Uterus (tissue), 4 donors: ENCODE results near the gene PDE4D. TPM values are rescaled to one million over a fixed set of nuclear protein-coding genes. Genes with fewer than 3 reads are reported as not detected.

Experiments used
- DNase-seq, 2 donors: peaks; one replicate each; pipeline ENCODE4 v3.0.0-alpha.2; 2019 to 2020
- H3K27ac ChIP-seq, 2 donors: fragments of 200-600 bp; sonication (generic); 1 replicate in 1 of 2; 2 replicates in 1 of 2; pipeline ENCODE4 v1.5.1; 2016 to 2018
- H3K27me3 ChIP-seq, 2 donors: fragments of 200-600 bp; sonication (generic); one replicate each; pipeline ENCODE4 v1.5.1; 2018 to 2019; ENCODE audit warnings: control low read depth in 1 of 2
- H3K36me3 ChIP-seq, 2 donors: fragments of 200-600 bp; sonication (generic); one replicate each; pipeline ENCODE4 v1.5.1; 2019; ENCODE audit warnings: control low read depth in 1 of 2
- H3K4me1 ChIP-seq, 2 donors: fragments of 200-600 bp; sonication (generic); one replicate each; pipeline ENCODE4 v1.5.1; 2018 to 2019; ENCODE audit warnings: control low read depth in 1 of 2
- H3K4me3 ChIP-seq, 2 donors: fragments of 200-600 bp; sonication (generic); 1 replicate in 1 of 2; 2 replicates in 1 of 2; pipeline ENCODE4 v1.5.1; 2018 to 2019; ENCODE audit warnings: mild to moderate bottlenecking in 1 of 2
- H3K9me3 ChIP-seq, 2 donors: fragments of 200-600 bp; sonication (generic); one replicate each; pipeline ENCODE4 v1.5.1; 2019; ENCODE audit warnings: control low read depth in 1 of 2
- CTCF ChIP-seq, 4 experiments: fragments of 200-600 bp in 2 of 4; fragments of 450-650 bp in 2 of 4; sonication (generic) in 2 of 4; IDR thresholded peaks; one replicate each; pipeline ENCODE4 v1.5.1; 2016 to 2019; ENCODE audit warnings: antibody characterized with exemption in 4 of 4, mild to moderate bottlenecking in 2 of 4, moderate library complexity in 1 of 4
- POLR2A ChIP-seq, 2 donors: fragments of 450-650 bp; IDR thresholded peaks; one replicate each; pipeline ENCODE4 v1.6.1; 2016; ENCODE audit warnings: antibody characterized with exemption in 2 of 2, mild to moderate bottlenecking in 1 of 2, moderate library complexity in 1 of 2
- intact Hi-C: fragments of 100-400 bp; cut with DNase I; formaldehyde crosslinking; loops from one replicate; pipeline ENCODE4 v1.15.1; 2023; ENCODE audit warnings: low total_unique reads
- total RNA-seq, 4 donors: library from RNA; depleted of rRNA in 3 of 4; stranded (reverse); fragments of >200 nt in 3 of 4; gene quantifications; one replicate each; pipeline versions ENCODE4 v1.1.0 to v1.2.4, GENCODE V29; 2014 to 2023
- donor health status: DM: yes; HTN: yes; CAD: no.

The PDE4D gene
- total RNA-seq, 4 donors from 2014 or later: 27.1 to 77.0 (median 45.8) TPM

GRCh38 chr5:59198365-59198764 is 695.2 kb downstream of the PDE4D start:
- H3K9me3 ChIP-seq: no peaks in the 10 kb centered on the region
- H3K27ac ChIP-seq: no peak overlapping the region
- intact Hi-C loops: no loop called here
- H3K27me3 ChIP-seq: no peaks in the 10 kb centered on the region
- no peak for DNase-seq
- no peaks in the 10 kb centered on the region for H3K36me3 ChIP-seq
- TF ChIP-seq POLR2A (IDR thresholded peaks at IDR 0.05): no peak
- no peak for TF ChIP-seq CTCF (IDR thresholded peaks at IDR 0.05)
- H3K4me3 ChIP-seq: no peak overlapping the region
- no peaks in the 10 kb centered on the region for H3K4me1 ChIP-seq

GRCh38 chr5:59197911-59198310 is 695.6 kb downstream of the PDE4D start:
- TF ChIP-seq POLR2A (IDR thresholded peaks at IDR 0.05) (no peak), CTCF (IDR thresholded peaks at IDR 0.05) (no peak)
- H3K9me3 ChIP-seq: no peaks in the 10 kb centered on the region
- no peak overlapping the region for H3K27ac ChIP-seq
- no peak overlapping the region for H3K4me3 ChIP-seq
- no peak for DNase-seq
- intact Hi-C loops: no loop called here
- H3K36me3 ChIP-seq: no peaks in the 10 kb centered on the region
- H3K4me1 ChIP-seq: no peaks in the 10 kb centered on the region
- no peaks in the 10 kb centered on the region for H3K27me3 ChIP-seq

- Histone ChIP-seq H3K36me3 (no peaks in the 10 kb centered on the region), H3K27me3 (no peaks in the 10 kb centered on the region), H3K27ac (no peak overlapping the region), H3K4me1 (no peaks in the 10 kb centered on the region), H3K4me3 (no peak overlapping the region), H3K9me3 (no peaks in the 10 kb centered on the region)
- TF ChIP-seq POLR2A (IDR thresholded peaks at IDR 0.05) (no peak), CTCF (IDR thresholded peaks at IDR 0.05) (no peak)
- peak; percentile 22 to 35 for DNase-seq
- intact Hi-C loops: no loop called here
Observed at GRCh38 chr5:59193616-59194319, 699.8 kb downstream of the PDE4D start.

GRCh38 chr5:59190746-59191145 is 702.8 kb downstream of the PDE4D start:
- Histone ChIP-seq H3K9me3 (no peaks in the 10 kb centered on the region), H3K4me3 (no peak overlapping the region), H3K27me3 (no peaks in the 10 kb centered on the region), H3K27ac (no peak overlapping the region), H3K36me3 (no peaks in the 10 kb centered on the region), H3K4me1 (no peaks in the 10 kb centered on the region)
- DNase-seq: no peak
- intact Hi-C loops: no loop called here
- TF ChIP-seq CTCF (IDR thresholded peaks at IDR 0.05) (no peak), POLR2A (IDR thresholded peaks at IDR 0.05) (no peak)

- DNase-seq: no peak
- H3K4me1 ChIP-seq: no peaks in the 10 kb centered on the region
- H3K36me3 ChIP-seq: no peaks in the 10 kb centered on the region
- peak overlapping the region; percentile 3 to 5 for H3K27ac ChIP-seq
- H3K4me3 ChIP-seq: no peak overlapping the region
- H3K27me3 ChIP-seq: no peaks in the 10 kb centered on the region
- intact Hi-C loops: loop anchor here (5.0 kb wide), 1 partner anchor 193 kb away; no protein-coding TSS in a partner anchor
- H3K9me3 ChIP-seq: no peaks in the 10 kb centered on the region
- TF ChIP-seq CTCF (IDR thresholded peaks at IDR 0.05) (no peak), POLR2A (IDR thresholded peaks at IDR 0.05) (no peak)
Observed at GRCh38 chr5:59189472-59190244, 703.9 kb downstream of the PDE4D start.
